ENCODE results near the gene TNIP3. TPM values are rescaled to one million over a fixed set of nuclear protein-coding genes. Genes with fewer than 3 reads are reported as not detected.

The TNIP3 gene
- total RNA-seq, 6 donors from 2014 or later, result 0.89 to 8.0 (median 2.3) TPM

- DNase-seq, result no peak
- no peak for ATAC-seq (ENCODE audit: low FRiP score in 2 of 2)
- TF ChIP-seq POLR2AphosphoS5 (IDR thresholded peaks at IDR 0.05), result no peak
- WGBS, 2 donors, result 30 to 56% methylated on average over 2 of the region's 2 CpGs
- H3K4me1 ChIP-seq, result peaks cover 0 to 7% (median 0%) of the 10 kb centered on the region in 4 donors
- H3K36me3 ChIP-seq, result no peaks in the 10 kb centered on the region
- H3K27me3 ChIP-seq, result no peaks in the 10 kb centered on the region
- no peak overlapping the region for H3K27ac ChIP-seq
- no peak overlapping the region for H3K4me3 ChIP-seq
- no peaks in the 10 kb centered on the region for H3K9me3 ChIP-seq
Measured at GRCh38 chr4:121118344-121118743, 45.8 kb downstream of the TNIP3 start.

- no peaks in the 10 kb centered on the region for H3K27me3 ChIP-seq
- DNase-seq (no peak), ATAC-seq (ENCODE audit: low FRiP score in 2 of 2) (no peak)
- WGBS, 2 donors, result 88 to 100% methylated on average over 1 of the region's 1 CpG
- H3K27ac ChIP-seq, result no peak overlapping the region
- H3K4me1 ChIP-seq, result peaks cover 0 to under 1% (median 0%) of the 10 kb centered on the region in 4 donors
- no peak for TF ChIP-seq EP300 (IDR thresholded peaks at IDR 0.05)
- no peak for TF ChIP-seq CTCF (IDR thresholded peaks at IDR 0.05)
- TF ChIP-seq POLR2AphosphoS5 (IDR thresholded peaks at IDR 0.05), result no peak
- no peak for TF ChIP-seq POLR2A (IDR thresholded peaks at IDR 0.05)
- H3K36me3 ChIP-seq, result no peaks in the 10 kb centered on the region
- no peak overlapping the region for H3K4me3 ChIP-seq
- no peaks in the 10 kb centered on the region for H3K9me3 ChIP-seq
Measured at GRCh38 chr4:121114756-121115155, 49.4 kb downstream of the TNIP3 start.

- no peaks in the 10 kb centered on the region for H3K27me3 ChIP-seq
- DNase-seq (no peak), ATAC-seq (ENCODE audit: low FRiP score in 2 of 2) (no peak)
- TF ChIP-seq CTCF (IDR thresholded peaks at IDR 0.05), result peak; percentile 14 to 41 (median 30)
- TF ChIP-seq EP300 (IDR thresholded peaks at IDR 0.05), result no peak
- H3K4me3 ChIP-seq, result no peak overlapping the region
- H3K27ac ChIP-seq, result no peak overlapping the region
- no peaks in the 10 kb centered on the region for H3K9me3 ChIP-seq
- H3K36me3 ChIP-seq, result no peaks in the 10 kb centered on the region
- no peaks in the 10 kb centered on the region for H3K4me1 ChIP-seq
Measured at GRCh38 chr4:121112530-121112929, 51.6 kb downstream of the TNIP3 start.

DNA sequence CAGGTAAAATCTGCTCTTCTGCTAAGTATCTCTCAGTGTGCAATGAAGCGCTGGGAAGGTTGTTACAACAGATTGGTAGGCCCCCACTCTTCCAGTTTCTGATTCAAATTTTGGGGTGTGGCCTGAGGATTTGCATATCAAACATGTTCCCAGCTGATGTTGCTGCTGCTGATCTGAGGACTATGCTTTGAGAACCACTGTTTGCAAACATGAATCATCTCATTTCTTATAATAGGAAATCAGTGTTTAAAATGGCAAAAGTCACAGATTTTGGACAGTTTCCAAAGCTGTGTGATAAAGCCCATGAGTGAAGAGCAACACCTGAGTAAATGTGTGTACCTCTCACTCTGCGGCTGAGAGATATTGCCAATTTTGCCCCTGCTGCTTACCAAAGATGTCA lies 55.6 kb downstream of the TNIP3 start:
- no peaks in the 10 kb centered on the region for H3K9me3 ChIP-seq
- H3K4me1 ChIP-seq, result no peaks in the 10 kb centered on the region
- no peak overlapping the region for H3K27ac ChIP-seq
- 91 to 94% methylated on average over 2 of the region's 2 CpGs for WGBS, 2 donors
- no peak for TF ChIP-seq POLR2AphosphoS5 (IDR thresholded peaks at IDR 0.05)
- no peak for TF ChIP-seq POLR2A (IDR thresholded peaks at IDR 0.05)
- TF ChIP-seq CTCF (IDR thresholded peaks at IDR 0.05), result no peak
- no peak for TF ChIP-seq EP300 (IDR thresholded peaks at IDR 0.05)
- H3K36me3 ChIP-seq, result no peaks in the 10 kb centered on the region
- no peak overlapping the region for H3K4me3 ChIP-seq
- no peak for DNase-seq
- no peaks in the 10 kb centered on the region for H3K27me3 ChIP-seq
- no peak for ATAC-seq (ENCODE audit: low FRiP score in 2 of 2)

GRCh38 chr4:121107507-121107906 lies 56.6 kb downstream of the TNIP3 start:
- TF ChIP-seq POLR2A (IDR thresholded peaks at IDR 0.05) (no peak), CTCF (IDR thresholded peaks at IDR 0.05) (no peak), EP300 (IDR thresholded peaks at IDR 0.05) (no peak), POLR2AphosphoS5 (IDR thresholded peaks at IDR 0.05) (no peak)
- Histone ChIP-seq H3K36me3 (no peaks in the 10 kb centered on the region), H3K27me3 (no peaks in the 10 kb centered on the region), H3K4me3 (no peak overlapping the region), H3K4me1 (no peaks in the 10 kb centered on the region), H3K27ac (no peak overlapping the region), H3K9me3 (no peaks in the 10 kb centered on the region)
- DNase-seq (no peak), ATAC-seq (ENCODE audit: low FRiP score in 2 of 2) (no peak)
- 96 to 97% methylated on average over 4 of the region's 4 CpGs for WGBS, 2 donors
